GM23338 (cell line): ENCODE measurements around the gene DNAH6. TPM values are rescaled to one million over a fixed set of nuclear protein-coding genes. Genes with fewer than 3 reads are reported as not detected.

Experiments
- ATAC-seq: fragments of 200-7000 bp; cut with Tn5 transposase; 3 replicates; pipeline ENCODE4 v1.9.1; 2020
- DNase-seq: peaks from one replicate; pipeline ENCODE4 v3.0.0-alpha.2; 2015; ENCODE audit warnings: low spot score
- H2AFZ ChIP-seq: fragments of 200-600 bp; sonication (generic); 2 replicates; pipeline ENCODE4 v1.8.0; 2016; ENCODE audit warnings: antibody characterized with exemption, mild to moderate bottlenecking, moderate library complexity
- H3F3A ChIP-seq: fragments of 200-600 bp; sonication (generic); replicated peaks from 2 replicates; pipeline ENCODE4 v1.8.0; 2017; ENCODE audit warnings: antibody characterized with exemption, mixed run types, low read depth
- H3K27ac ChIP-seq: fragments of 200-600 bp; sonication (generic); 2 replicates; pipeline ENCODE4 v1.6.1; 2016; ENCODE audit warnings: low read depth
- H3K27me3 ChIP-seq: fragments of 200-600 bp; sonication (generic); 2 replicates; pipeline ENCODE4 v1.8.0; 2016; ENCODE audit warnings: mild to moderate bottlenecking, mixed run types, moderate library complexity; ENCODE audit not compliant: insufficient read depth
- H3K36me3 ChIP-seq: fragments of 200-600 bp; sonication (generic); 2 replicates; pipeline ENCODE4 v1.8.0; 2016; ENCODE audit warnings: mild to moderate bottlenecking; ENCODE audit not compliant: insufficient read depth
- H3K4me1 ChIP-seq: fragments of 200-600 bp; sonication (generic); 2 replicates; pipeline ENCODE4 v1.8.0; 2016; ENCODE audit warnings: mild to moderate bottlenecking, moderate library complexity; ENCODE audit not compliant: insufficient read depth
- H3K4me2 ChIP-seq: fragments of 200-600 bp; sonication (generic); 2 replicates; pipeline ENCODE4 v1.7.1; 2017; ENCODE audit warnings: mixed run types
- H3K4me3 ChIP-seq: fragments of 200-600 bp; sonication (generic); 2 replicates; pipeline ENCODE4 v1.6.1; 2016; ENCODE audit warnings: mixed run types
- H3K79me2 ChIP-seq: fragments of 200-600 bp; sonication (generic); replicated peaks from 2 replicates; pipeline ENCODE4 v1.8.0; 2017; ENCODE audit warnings: mild to moderate bottlenecking; ENCODE audit not compliant: insufficient read depth
- H3K9me2 ChIP-seq: fragments of 200-600 bp; sonication (generic); 2 replicates; pipeline ENCODE4 v1.8.0; 2017; ENCODE audit not compliant: insufficient read depth
- H4K20me1 ChIP-seq: fragments of 200-600 bp; sonication (generic); replicated peaks from 2 replicates; pipeline ENCODE4 v1.8.0; 2017; ENCODE audit warnings: mild to moderate bottlenecking; ENCODE audit not compliant: insufficient read depth
- H3K27ac Mint-ChIP-seq: 2 replicates; pipeline ENCODE4 v1.8.0; 2020; ENCODE audit warnings: inconsistent platforms, mild to moderate bottlenecking, moderate library complexity, mixed read lengths
- H3K27me3 Mint-ChIP-seq: 3 replicates; pipeline ENCODE4 v1.8.0; 2022; ENCODE audit warnings: low read depth, mild to moderate bottlenecking, moderate library complexity, mixed read lengths, inconsistent platforms; ENCODE audit not compliant: insufficient read depth, poor library complexity
- H3K36me3 Mint-ChIP-seq: 3 replicates; pipeline ENCODE4 v1.8.0; 2021; ENCODE audit warnings: low read depth, mild to moderate bottlenecking, inconsistent platforms, moderate library complexity, mixed read lengths
- H3K4me1 Mint-ChIP-seq: 3 replicates; pipeline ENCODE4 v1.8.0; 2020; ENCODE audit warnings: mild to moderate bottlenecking, inconsistent platforms, mixed read lengths
- H3K4me3 Mint-ChIP-seq: 3 replicates; pipeline ENCODE4 v1.8.0; 2021; ENCODE audit warnings: moderate library complexity, mild to moderate bottlenecking, inconsistent platforms, mixed read lengths
- H3K9me3 Mint-ChIP-seq: 3 replicates; pipeline ENCODE4 v1.8.0; 2020; ENCODE audit warnings: moderate library complexity, mild to moderate bottlenecking, inconsistent platforms, mixed read lengths
- ETS1 ChIP-seq: IDR thresholded peaks from 2 replicates; pipeline ENCODE4 v1.6.1; 2016; ENCODE audit warnings: antibody characterized with exemption
- EZH2 ChIP-seq: fragments of 200-600 bp; sonication (generic); IDR thresholded peaks from one replicate; pipeline ENCODE4 v1.8.0; 2017; ENCODE audit warnings: antibody characterized with exemption, mild to moderate bottlenecking, low read depth; ENCODE audit not compliant: unreplicated experiment
- EZH2phosphoT487 ChIP-seq: fragments of 200-600 bp; sonication (generic); IDR thresholded peaks from one replicate; pipeline ENCODE4 v1.8.1; 2018; ENCODE audit warnings: antibody characterized with exemption; ENCODE audit not compliant: unreplicated experiment
- JUNB ChIP-seq: IDR thresholded peaks from one replicate; pipeline ENCODE4 v1.6.1; 2016; ENCODE audit warnings: antibody characterized with exemption; ENCODE audit not compliant: unreplicated experiment
- NANOG ChIP-seq: IDR thresholded peaks from 2 replicates; pipeline ENCODE4 v1.6.1; 2016; ENCODE audit warnings: antibody characterized with exemption, borderline replicate concordance
- POLR2AphosphoS5 ChIP-seq: IDR thresholded peaks from 2 replicates; pipeline ENCODE4 v1.6.1; 2016; ENCODE audit warnings: antibody characterized with exemption, low read depth
- STAT1 ChIP-seq: IDR thresholded peaks from one replicate; pipeline ENCODE4 v1.6.1; 2016; ENCODE audit warnings: antibody characterized with exemption; ENCODE audit not compliant: unreplicated experiment
- ZNF331 ChIP-seq: fragments of 250-450 bp; sonication (Bioruptor Pico); IDR thresholded peaks from 2 replicates; pipeline ENCODE4 v1.5.0; 2020; ENCODE audit warnings: low read depth, mild to moderate bottlenecking, moderate library complexity
- polyA plus RNA-seq: library from polyadenylated mRNA; unstranded; fragments of >200 nt; fragmentation: Nextera tagmentation; extraction: Ambion mirVana; gene quantifications from 2 replicates; pipeline ENCODE4 v1.2.1, GENCODE V29; 2016
- total RNA-seq: library from RNA; depleted of rRNA; stranded (reverse); fragments of >200 nt; shearing (Covaris generic); gene quantifications from 2 replicates; pipeline ENCODE4 v1.2.3, GENCODE V29; 2014
- TF ChIP-seq, protein P1 (sequence below), 2 experiments: fragments of 200-600 bp in 1 of 2; sonication (generic) in 1 of 2; conservative IDR thresholded peaks; 2 replicates each; pipeline versions ENCODE4 v1.5.1 to v1.6.1; 2016 to 2017; ENCODE audit warnings: antibody characterized with exemption in 2 of 2, low read depth in 2 of 2, mild to moderate bottlenecking in 2 of 2, moderate library complexity in 1 of 2
- TF ChIP-seq, protein P2 (sequence below): fragments of 250-450 bp; sonication (Bioruptor Pico); IDR thresholded peaks from 2 replicates; pipeline ENCODE4 v1.5.0; 2020; ENCODE audit warnings: mild to moderate bottlenecking, moderate library complexity

Gene DNAH6
- total and polyA plus RNA-seq, 2 experiments from 2014 or later, result 0.27 to 0.31 TPM

GRCh38 chr2:84850471-84850870 lies 334.2 kb downstream of the DNAH6 start:
- peaks cover 15% of the 10 kb centered on the region for H3K27me3 ChIP-seq
- no peak for DNase-seq
- no peak overlapping the region for H3K4me2 ChIP-seq
- no peak overlapping the region for H3K27ac Mint-ChIP-seq
- H3K9me3 Mint-ChIP-seq, result peaks cover 9% of the 10 kb centered on the region; the same call in 2 of the 3 replicates
- H3K36me3 Mint-ChIP-seq, result peaks cover 6% of the 10 kb centered on the region; the same call in 2 of the 3 replicates
- H3K4me1 ChIP-seq, result peaks cover 7% of the 10 kb centered on the region
- no peaks in the 10 kb centered on the region for H3K79me2 ChIP-seq
- no peak overlapping the region for H3K4me3 Mint-ChIP-seq
- ATAC-seq, result no peak
- no peak overlapping the region for H2AFZ ChIP-seq
- TF ChIP-seq, protein P1, sequence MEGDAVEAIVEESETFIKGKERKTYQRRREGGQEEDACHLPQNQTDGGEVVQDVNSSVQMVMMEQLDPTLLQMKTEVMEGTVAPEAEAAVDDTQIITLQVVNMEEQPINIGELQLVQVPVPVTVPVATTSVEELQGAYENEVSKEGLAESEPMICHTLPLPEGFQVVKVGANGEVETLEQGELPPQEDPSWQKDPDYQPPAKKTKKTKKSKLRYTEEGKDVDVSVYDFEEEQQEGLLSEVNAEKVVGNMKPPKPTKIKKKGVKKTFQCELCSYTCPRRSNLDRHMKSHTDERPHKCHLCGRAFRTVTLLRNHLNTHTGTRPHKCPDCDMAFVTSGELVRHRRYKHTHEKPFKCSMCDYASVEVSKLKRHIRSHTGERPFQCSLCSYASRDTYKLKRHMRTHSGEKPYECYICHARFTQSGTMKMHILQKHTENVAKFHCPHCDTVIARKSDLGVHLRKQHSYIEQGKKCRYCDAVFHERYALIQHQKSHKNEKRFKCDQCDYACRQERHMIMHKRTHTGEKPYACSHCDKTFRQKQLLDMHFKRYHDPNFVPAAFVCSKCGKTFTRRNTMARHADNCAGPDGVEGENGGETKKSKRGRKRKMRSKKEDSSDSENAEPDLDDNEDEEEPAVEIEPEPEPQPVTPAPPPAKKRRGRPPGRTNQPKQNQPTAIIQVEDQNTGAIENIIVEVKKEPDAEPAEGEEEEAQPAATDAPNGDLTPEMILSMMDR (conservative IDR thresholded peaks at IDR 0.05; ENCODE audit: low read depth in 2 of 2), result peak in 1 of 2 experiments; percentile 8; a peak in 1 of 4 replicates
- no peak for TF ChIP-seq EZH2phosphoT487
- H3F3A ChIP-seq, result no peaks in the 10 kb centered on the region
- H3K27ac ChIP-seq, result no peak overlapping the region
- no peaks in the 10 kb centered on the region; the same call in none of the 2 replicates for H4K20me1 ChIP-seq
- H3K4me3 ChIP-seq, result no peak overlapping the region
- no peaks in the 10 kb centered on the region for H3K36me3 ChIP-seq
- peaks cover 24% of the 10 kb centered on the region for H3K9me2 ChIP-seq
- H3K27me3 Mint-ChIP-seq, result peaks cover 12% of the 10 kb centered on the region
- peaks cover 6% of the 10 kb centered on the region for H3K4me1 Mint-ChIP-seq

GRCh38 chr2:84851876-84852275 lies 335.6 kb downstream of the DNAH6 start:
- Histone ChIP-seq H3K4me1 (peaks cover 18% of the 10 kb centered on the region), H3K4me2 (no peak overlapping the region), H4K20me1 (no peaks in the 10 kb centered on the region; the same call in none of the 2 replicates), H3K9me2 (peaks cover 34% of the 10 kb centered on the region), H3F3A (no peaks in the 10 kb centered on the region), H3K4me3 (no peak overlapping the region), H3K27ac (no peak overlapping the region), H3K27me3 (peaks cover 30% of the 10 kb centered on the region), H3K79me2 (no peaks in the 10 kb centered on the region), H2AFZ (no peak overlapping the region), H3K36me3 (no peaks in the 10 kb centered on the region)
- peaks cover 19% of the 10 kb centered on the region for H3K4me1 Mint-ChIP-seq
- peaks cover 12% of the 10 kb centered on the region for H3K9me3 Mint-ChIP-seq
- no peak overlapping the region for H3K27ac Mint-ChIP-seq
- H3K4me3 Mint-ChIP-seq, result no peak overlapping the region
- DNase-seq (no peak), ATAC-seq (no peak)
- H3K27me3 Mint-ChIP-seq, result peaks cover 26% of the 10 kb centered on the region
- peaks cover 6% of the 10 kb centered on the region; the same call in 2 of the 3 replicates for H3K36me3 Mint-ChIP-seq
- no peak for TF ChIP-seq ETS1
- TF ChIP-seq, protein P2, sequence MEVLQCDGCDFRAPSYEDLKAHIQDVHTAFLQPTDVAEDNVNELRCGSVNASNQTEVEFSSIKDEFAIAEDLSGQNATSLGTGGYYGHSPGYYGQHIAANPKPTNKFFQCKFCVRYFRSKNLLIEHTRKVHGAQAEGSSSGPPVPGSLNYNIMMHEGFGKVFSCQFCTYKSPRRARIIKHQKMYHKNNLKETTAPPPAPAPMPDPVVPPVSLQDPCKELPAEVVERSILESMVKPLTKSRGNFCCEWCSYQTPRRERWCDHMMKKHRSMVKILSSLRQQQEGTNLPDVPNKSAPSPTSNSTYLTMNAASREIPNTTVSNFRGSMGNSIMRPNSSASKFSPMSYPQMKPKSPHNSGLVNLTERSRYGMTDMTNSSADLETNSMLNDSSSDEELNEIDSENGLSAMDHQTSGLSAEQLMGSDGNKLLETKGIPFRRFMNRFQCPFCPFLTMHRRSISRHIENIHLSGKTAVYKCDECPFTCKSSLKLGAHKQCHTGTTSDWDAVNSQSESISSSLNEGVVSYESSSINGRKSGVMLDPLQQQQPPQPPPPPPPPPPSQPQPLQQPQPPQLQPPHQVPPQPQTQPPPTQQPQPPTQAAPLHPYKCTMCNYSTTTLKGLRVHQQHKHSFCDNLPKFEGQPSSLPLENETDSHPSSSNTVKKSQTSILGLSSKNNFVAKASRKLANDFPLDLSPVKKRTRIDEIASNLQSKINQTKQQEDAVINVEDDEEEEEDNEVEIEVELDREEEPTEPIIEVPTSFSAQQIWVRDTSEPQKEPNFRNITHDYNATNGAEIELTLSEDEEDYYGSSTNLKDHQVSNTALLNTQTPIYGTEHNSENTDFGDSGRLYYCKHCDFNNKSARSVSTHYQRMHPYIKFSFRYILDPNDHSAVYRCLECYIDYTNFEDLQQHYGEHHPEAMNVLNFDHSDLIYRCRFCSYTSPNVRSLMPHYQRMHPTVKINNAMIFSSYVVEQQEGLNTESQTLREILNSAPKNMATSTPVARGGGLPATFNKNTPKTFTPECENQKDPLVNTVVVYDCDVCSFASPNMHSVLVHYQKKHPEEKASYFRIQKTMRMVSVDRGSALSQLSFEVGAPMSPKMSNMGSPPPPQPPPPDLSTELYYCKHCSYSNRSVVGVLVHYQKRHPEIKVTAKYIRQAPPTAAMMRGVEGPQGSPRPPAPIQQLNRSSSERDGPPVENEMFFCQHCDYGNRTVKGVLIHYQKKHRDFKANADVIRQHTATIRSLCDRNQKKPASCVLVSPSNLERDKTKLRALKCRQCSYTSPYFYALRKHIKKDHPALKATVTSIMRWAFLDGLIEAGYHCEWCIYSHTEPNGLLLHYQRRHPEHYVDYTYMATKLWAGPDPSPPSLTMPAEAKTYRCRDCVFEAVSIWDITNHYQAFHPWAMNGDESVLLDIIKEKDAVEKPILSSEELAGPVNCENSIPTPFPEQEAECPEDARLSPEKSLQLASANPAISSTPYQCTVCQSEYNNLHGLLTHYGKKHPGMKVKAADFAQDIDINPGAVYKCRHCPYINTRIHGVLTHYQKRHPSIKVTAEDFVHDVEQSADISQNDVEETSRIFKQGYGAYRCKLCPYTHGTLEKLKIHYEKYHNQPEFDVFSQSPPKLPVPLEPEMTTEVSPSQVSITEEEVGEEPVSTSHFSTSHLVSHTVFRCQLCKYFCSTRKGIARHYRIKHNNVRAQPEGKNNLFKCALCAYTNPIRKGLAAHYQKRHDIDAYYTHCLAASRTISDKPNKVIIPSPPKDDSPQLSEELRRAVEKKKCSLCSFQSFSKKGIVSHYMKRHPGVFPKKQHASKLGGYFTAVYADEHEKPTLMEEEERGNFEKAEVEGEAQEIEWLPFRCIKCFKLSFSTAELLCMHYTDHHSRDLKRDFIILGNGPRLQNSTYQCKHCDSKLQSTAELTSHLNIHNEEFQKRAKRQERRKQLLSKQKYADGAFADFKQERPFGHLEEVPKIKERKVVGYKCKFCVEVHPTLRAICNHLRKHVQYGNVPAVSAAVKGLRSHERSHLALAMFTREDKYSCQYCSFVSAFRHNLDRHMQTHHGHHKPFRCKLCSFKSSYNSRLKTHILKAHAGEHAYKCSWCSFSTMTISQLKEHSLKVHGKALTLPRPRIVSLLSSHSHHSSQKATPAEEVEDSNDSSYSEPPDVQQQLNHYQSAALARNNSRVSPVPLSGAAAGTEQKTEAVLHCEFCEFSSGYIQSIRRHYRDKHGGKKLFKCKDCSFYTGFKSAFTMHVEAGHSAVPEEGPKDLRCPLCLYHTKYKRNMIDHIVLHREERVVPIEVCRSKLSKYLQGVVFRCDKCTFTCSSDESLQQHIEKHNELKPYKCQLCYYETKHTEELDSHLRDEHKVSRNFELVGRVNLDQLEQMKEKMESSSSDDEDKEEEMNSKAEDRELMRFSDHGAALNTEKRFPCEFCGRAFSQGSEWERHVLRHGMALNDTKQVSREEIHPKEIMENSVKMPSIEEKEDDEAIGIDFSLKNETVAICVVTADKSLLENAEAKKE (CRISPR knock-in tag), result no peak
- no peak for TF ChIP-seq JUNB
- TF ChIP-seq, protein P1 (conservative IDR thresholded peaks at IDR 0.05; ENCODE audit: low read depth in 2 of 2), result no peak
- no peak for TF ChIP-seq NANOG
- TF ChIP-seq EZH2, result no peak
- no peak for TF ChIP-seq POLR2AphosphoS5
- TF ChIP-seq EZH2phosphoT487, result no peak
- no peak for TF ChIP-seq ZNF331
- no peak for TF ChIP-seq STAT1
